ENCODE results near the gene TEK.

TEK gene

DNA sequence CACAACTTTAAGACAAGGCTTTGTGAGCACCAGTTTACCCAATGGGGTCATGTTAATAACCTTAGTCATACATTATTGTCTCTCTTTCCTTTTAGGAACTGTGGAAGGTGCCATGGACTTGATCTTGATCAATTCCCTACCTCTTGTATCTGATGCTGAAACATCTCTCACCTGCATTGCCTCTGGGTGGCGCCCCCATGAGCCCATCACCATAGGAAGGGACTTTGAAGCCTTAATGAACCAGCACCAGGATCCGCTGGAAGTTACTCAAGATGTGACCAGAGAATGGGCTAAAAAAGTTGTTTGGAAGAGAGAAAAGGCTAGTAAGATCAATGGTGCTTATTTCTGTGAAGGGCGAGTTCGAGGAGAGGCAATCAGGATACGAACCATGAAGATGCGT is 48.7 kb downstream of the TEK start:
- no peak for ATAC-seq
- TF ChIP-seq PPARA (CRISPR knock-in tag; IDR thresholded peaks at IDR 0.05; ENCODE audit: borderline replicate concordance) (no peak), BACH2 (CRISPR knock-in tag; IDR thresholded peaks at IDR 0.05; ENCODE audit: borderline replicate concordance) (no peak), ZNF8 (CRISPR knock-in tag; IDR thresholded peaks at IDR 0.05) (no peak), ARNTL (CRISPR knock-in tag; IDR thresholded peaks at IDR 0.05; ENCODE audit: borderline replicate concordance, low read depth) (no peak), ZFP30 (CRISPR knock-in tag; IDR thresholded peaks at IDR 0.05) (no peak)
- TF ChIP-seq, protein P1, sequence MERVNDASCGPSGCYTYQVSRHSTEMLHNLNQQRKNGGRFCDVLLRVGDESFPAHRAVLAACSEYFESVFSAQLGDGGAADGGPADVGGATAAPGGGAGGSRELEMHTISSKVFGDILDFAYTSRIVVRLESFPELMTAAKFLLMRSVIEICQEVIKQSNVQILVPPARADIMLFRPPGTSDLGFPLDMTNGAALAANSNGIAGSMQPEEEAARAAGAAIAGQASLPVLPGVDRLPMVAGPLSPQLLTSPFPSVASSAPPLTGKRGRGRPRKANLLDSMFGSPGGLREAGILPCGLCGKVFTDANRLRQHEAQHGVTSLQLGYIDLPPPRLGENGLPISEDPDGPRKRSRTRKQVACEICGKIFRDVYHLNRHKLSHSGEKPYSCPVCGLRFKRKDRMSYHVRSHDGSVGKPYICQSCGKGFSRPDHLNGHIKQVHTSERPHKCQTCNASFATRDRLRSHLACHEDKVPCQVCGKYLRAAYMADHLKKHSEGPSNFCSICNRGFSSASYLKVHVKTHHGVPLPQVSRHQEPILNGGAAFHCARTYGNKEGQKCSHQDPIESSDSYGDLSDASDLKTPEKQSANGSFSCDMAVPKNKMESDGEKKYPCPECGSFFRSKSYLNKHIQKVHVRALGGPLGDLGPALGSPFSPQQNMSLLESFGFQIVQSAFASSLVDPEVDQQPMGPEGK (CRISPR knock-in tag; IDR thresholded peaks at IDR 0.05; ENCODE audit: borderline replicate concordance), result no peak
- TF ChIP-seq, protein P2, sequence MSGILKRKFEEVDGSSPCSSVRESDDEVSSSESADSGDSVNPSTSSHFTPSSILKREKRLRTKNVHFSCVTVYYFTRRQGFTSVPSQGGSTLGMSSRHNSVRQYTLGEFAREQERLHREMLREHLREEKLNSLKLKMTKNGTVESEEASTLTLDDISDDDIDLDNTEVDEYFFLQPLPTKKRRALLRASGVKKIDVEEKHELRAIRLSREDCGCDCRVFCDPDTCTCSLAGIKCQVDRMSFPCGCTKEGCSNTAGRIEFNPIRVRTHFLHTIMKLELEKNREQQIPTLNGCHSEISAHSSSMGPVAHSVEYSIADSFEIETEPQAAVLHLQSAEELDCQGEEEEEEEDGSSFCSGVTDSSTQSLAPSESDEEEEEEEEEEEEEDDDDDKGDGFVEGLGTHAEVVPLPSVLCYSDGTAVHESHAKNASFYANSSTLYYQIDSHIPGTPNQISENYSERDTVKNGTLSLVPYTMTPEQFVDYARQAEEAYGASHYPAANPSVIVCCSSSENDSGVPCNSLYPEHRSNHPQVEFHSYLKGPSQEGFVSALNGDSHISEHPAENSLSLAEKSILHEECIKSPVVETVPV (CRISPR knock-in tag; IDR thresholded peaks at IDR 0.05), result no peak

DNA sequence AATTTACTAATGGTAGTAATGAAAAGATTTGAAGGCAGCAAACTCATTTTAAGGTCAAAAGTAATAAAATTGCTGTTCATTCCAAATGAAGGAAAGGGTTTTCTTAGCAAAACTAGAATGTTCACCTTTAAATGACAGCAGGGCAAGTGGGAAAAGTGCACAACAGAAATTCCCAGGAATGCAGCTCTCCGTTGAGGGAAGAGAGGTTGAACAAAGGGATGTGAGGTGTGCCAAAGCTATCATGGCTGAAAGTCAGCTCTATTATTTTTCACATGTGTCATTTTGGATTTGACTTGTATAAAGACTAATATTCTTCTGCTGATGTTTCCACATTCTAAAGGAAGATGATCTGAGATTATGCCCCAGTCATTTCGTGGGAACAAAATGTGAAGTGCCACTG is 51.6 kb downstream of the TEK start:
- TF ChIP-seq, protein P3, sequence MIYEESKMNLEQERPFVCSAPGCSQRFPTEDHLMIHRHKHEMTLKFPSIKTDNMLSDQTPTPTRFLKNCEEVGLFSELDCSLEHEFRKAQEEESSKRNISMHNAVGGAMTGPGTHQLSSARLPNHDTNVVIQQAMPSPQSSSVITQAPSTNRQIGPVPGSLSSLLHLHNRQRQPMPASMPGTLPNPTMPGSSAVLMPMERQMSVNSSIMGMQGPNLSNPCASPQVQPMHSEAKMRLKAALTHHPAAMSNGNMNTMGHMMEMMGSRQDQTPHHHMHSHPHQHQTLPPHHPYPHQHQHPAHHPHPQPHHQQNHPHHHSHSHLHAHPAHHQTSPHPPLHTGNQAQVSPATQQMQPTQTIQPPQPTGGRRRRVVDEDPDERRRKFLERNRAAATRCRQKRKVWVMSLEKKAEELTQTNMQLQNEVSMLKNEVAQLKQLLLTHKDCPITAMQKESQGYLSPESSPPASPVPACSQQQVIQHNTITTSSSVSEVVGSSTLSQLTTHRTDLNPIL (CRISPR knock-in tag; IDR thresholded peaks at IDR 0.05; ENCODE audit: low read depth), result no peak
- no peak for TF ChIP-seq ZFP30 (CRISPR knock-in tag; IDR thresholded peaks at IDR 0.05)
- TF ChIP-seq, protein P1 (CRISPR knock-in tag; IDR thresholded peaks at IDR 0.05; ENCODE audit: borderline replicate concordance), result no peak
- TF ChIP-seq, protein P4, sequence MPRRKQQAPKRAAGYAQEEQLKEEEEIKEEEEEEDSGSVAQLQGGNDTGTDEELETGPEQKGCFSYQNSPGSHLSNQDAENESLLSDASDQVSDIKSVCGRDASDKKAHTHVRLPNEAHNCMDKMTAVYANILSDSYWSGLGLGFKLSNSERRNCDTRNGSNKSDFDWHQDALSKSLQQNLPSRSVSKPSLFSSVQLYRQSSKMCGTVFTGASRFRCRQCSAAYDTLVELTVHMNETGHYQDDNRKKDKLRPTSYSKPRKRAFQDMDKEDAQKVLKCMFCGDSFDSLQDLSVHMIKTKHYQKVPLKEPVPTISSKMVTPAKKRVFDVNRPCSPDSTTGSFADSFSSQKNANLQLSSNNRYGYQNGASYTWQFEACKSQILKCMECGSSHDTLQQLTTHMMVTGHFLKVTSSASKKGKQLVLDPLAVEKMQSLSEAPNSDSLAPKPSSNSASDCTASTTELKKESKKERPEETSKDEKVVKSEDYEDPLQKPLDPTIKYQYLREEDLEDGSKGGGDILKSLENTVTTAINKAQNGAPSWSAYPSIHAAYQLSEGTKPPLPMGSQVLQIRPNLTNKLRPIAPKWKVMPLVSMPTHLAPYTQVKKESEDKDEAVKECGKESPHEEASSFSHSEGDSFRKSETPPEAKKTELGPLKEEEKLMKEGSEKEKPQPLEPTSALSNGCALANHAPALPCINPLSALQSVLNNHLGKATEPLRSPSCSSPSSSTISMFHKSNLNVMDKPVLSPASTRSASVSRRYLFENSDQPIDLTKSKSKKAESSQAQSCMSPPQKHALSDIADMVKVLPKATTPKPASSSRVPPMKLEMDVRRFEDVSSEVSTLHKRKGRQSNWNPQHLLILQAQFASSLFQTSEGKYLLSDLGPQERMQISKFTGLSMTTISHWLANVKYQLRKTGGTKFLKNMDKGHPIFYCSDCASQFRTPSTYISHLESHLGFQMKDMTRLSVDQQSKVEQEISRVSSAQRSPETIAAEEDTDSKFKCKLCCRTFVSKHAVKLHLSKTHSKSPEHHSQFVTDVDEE (CRISPR knock-in tag; IDR thresholded peaks at IDR 0.05), result no peak
- TF ChIP-seq ZC3H10 (CRISPR knock-in tag; IDR thresholded peaks at IDR 0.05), result no peak
- no peak for TF ChIP-seq CSDC2 (CRISPR knock-in tag; IDR thresholded peaks at IDR 0.05)
- no peak for TF ChIP-seq TOX (CRISPR knock-in tag; IDR thresholded peaks at IDR 0.05; ENCODE audit: borderline replicate concordance)
- TF ChIP-seq ZFP3 (CRISPR knock-in tag; IDR thresholded peaks at IDR 0.05), result no peak
- no peak for TF ChIP-seq ZNF565 (CRISPR knock-in tag; conservative IDR thresholded peaks at IDR 0.05; ENCODE audit: low read depth)
- no peak for TF ChIP-seq SNAI2 (CRISPR knock-in tag; IDR thresholded peaks at IDR 0.05)
- TF ChIP-seq TCF4 (CRISPR knock-in tag; IDR thresholded peaks at IDR 0.05; ENCODE audit: borderline replicate concordance), result no peak
- TF ChIP-seq, protein P2 (CRISPR knock-in tag; IDR thresholded peaks at IDR 0.05), result no peak
- TF ChIP-seq PPARA (CRISPR knock-in tag; IDR thresholded peaks at IDR 0.05; ENCODE audit: borderline replicate concordance), result no peak
- TF ChIP-seq BACH2 (CRISPR knock-in tag; IDR thresholded peaks at IDR 0.05; ENCODE audit: borderline replicate concordance), result no peak
- TF ChIP-seq ZNF8 (CRISPR knock-in tag; IDR thresholded peaks at IDR 0.05), result no peak
- no peak for ATAC-seq

DNA sequence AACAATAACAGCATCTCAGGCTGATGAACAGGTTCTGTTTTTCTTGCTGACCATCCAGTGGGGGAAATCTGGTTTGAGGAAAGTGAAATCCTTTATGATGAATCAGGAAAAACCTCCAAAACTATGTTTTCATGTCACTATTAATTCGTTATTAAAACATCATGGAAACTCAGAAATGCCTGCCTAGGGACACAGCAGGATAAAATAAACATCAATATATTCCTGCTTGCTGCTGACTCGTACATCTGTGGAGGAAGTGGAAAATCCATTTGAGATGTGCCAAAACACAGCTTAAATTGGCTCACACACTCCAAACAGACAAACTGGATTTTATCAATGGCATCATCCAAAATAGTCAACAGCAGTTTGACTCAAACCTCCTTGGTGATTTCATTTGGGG is 53.0 kb downstream of the TEK start:
- TF ChIP-seq ZNF565 (CRISPR knock-in tag; conservative IDR thresholded peaks at IDR 0.05; ENCODE audit: low read depth), result no peak
- TF ChIP-seq ZNF70 (CRISPR knock-in tag; IDR thresholded peaks at IDR 0.05), result peak; percentile 74; the same call in 1 of the 2 replicates
- peak; percentile 88 for ATAC-seq

Measured in SK-N-SH treated with all-trans-retinoic acid at 6 μM for 48 hours (cell line).